Measurements from ENCODE around the gene RAPSN.

Gene RAPSN

GRCh38 chr11:47394050-47394321, 55.0 kb downstream of the RAPSN start:
- no peak for TF ChIP-seq CTCF (IDR thresholded peaks at IDR 0.05)
- Histone ChIP-seq H3K4me3 (peak overlapping the region; percentile 3), H3K27ac (peak overlapping the region; percentile 35 to 93)
- DNase-seq (ENCODE audit: low spot score) = no peak

- no peak for DNase-seq (ENCODE audit: low spot score)
- no peak for TF ChIP-seq CTCF (IDR thresholded peaks at IDR 0.05)
- Histone ChIP-seq H3K27ac (peak overlapping the region; percentile 35 to 93), H3K4me3 (peak overlapping the region; percentile 3)
Observed at GRCh38 chr11:47393163-47394049, 55.5 kb downstream of the RAPSN start.

- H3K27ac ChIP-seq = peak overlapping the region in 1 of 2 donors; percentile 93
- no peak for TF ChIP-seq CTCF (IDR thresholded peaks at IDR 0.05)
- no peak for DNase-seq (ENCODE audit: low spot score)
- no peak overlapping the region for H3K4me3 ChIP-seq
Observed at GRCh38 chr11:47392546-47393162, 56.3 kb downstream of the RAPSN start.

- no peak for DNase-seq (ENCODE audit: low spot score)
- Histone ChIP-seq H3K27ac (peak overlapping the region in 1 of 2 donors; percentile 53), H3K4me3 (no peak overlapping the region)
- TF ChIP-seq CTCF (IDR thresholded peaks at IDR 0.05) = no peak
Observed at GRCh38 chr11:47391711-47392432, 57.1 kb downstream of the RAPSN start.

- TF ChIP-seq CTCF (IDR thresholded peaks at IDR 0.05) = no peak
- DNase-seq (ENCODE audit: low spot score) = no peak
- Histone ChIP-seq H3K4me3 (no peak overlapping the region), H3K27ac (peak overlapping the region in 1 of 2 donors; percentile 53)
Observed at GRCh38 chr11:47391077-47391583, 57.8 kb downstream of the RAPSN start.

- no peak overlapping the region for H3K4me3 ChIP-seq
- DNase-seq (ENCODE audit: low spot score) = no peak
- peak overlapping the region in 1 of 2 donors; percentile 53 for H3K27ac ChIP-seq
- TF ChIP-seq CTCF (IDR thresholded peaks at IDR 0.05) = no peak
Observed at GRCh38 chr11:47390422-47390760, 58.5 kb downstream of the RAPSN start.

Measured in coronary artery (tissue), 2 donors.